NCI-H187 (cell line): ENCODE measurements around the gene DLG2.

Experiments
- DNase-seq, 2 experiments: peaks; one replicate each; lab custom pipeline; 2025; lab: John Stamatoyannopoulos, UW

Gene DLG2

DNA sequence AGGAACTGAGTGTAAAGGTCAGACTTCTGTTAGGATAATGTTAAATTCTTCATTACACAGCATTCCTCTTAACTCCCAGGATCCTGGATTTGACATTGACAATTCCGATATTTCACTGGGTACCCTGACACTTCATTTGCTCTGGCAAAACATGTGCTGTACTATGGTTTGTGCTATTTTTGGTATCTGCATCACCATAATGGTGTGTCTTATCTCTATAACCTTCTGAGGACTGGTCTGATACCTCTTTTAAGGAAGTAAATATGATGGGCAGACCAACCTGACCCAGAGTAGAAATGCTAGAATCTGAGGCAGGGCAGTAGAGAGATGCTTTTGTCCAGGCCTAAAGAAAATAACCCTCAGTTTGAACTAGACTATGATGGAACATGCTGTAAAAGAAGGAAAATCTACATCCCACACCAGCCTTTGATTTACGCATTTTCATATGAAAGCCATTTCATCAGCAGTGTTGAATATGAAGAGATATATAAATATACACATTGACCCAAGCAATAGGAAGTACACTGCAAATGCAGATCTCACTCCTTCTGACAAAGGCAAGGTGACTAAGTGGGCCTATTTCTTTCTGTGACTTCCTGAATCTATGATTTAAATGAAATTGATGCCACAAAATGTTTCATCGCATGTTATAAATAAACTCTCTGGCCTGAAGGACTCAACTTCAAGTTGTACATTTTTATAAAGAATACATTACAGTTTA, 966.7 kb downstream of the DLG2 start:
- DNase-seq = no peak

GRCh38 chr11:84655712-84656111, 971.4 kb downstream of the DLG2 start:
- DNase-seq = no peak

DNA sequence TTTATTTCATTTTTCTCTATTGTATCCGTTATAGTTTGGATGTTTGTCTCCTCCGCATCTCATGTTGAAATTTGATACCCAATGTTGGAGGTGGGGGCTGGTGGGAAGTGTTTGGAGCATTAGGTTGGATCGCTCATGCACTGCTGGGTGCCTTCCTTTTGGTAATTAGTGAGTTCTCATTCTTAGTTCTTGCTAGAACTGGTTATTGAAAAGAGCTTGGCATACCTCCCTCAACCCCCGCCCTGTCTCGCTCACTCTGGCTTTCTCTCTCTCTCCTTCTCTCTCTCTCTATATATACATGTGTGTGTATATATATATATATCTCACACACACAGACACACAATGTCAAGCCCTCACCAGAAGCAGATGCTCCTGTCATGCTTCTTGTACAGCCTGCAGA, 978.7 kb downstream of the DLG2 start:
- no peak for DNase-seq

DNA sequence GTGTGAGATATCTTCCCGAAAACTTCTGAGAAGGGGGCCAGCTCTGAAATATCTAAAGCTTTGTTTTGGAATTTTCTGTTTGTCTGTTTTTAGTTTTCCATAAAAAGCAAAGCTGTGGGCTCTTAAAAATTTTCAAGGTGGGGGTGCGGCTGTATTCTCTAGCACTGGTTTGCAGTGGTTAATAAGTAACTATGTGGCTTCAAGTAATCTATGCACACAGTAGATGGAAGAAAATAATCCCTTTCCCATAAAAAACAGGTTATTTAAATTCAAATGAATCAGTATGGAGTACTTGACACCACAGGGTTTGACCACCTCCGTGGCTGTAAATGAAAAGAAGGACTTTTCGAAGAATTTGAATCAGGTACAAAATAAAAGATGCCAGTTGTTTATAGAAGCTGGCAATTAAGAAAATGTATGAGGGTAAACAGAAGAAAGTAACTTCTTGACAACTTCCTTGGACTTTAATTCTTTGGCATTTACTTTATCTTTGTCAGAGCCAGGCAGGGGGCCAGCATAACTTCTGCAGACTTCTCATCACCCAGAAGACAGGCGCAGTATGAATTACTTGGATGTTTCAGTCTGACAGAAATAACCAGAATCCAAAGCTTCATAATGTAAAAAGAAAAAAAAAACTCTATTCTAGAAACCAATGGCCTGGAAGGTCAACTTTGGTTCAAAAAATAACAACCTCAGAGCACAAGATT, 981.0 kb downstream of the DLG2 start:
- DNase-seq = no peak

DNA sequence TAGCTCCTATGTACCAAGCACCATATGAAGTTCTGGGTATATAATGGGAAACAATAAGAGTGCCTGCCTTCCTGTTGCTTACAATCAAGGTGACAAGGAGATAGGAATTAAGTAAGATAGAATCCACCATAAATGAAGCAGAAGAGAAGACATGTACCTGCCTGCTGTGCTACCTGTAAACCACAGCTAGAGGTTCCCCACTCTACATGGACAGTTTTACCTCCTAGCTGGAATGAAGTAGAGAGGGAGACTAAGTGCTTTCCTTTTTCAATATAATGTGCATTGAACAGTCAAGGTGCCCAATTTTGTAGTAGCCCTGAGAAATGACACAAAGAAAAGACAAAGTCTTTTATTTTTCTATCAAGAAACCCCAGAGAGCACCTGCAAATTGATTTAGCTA, 984.6 kb downstream of the DLG2 start:
- no peak for DNase-seq

DNA sequence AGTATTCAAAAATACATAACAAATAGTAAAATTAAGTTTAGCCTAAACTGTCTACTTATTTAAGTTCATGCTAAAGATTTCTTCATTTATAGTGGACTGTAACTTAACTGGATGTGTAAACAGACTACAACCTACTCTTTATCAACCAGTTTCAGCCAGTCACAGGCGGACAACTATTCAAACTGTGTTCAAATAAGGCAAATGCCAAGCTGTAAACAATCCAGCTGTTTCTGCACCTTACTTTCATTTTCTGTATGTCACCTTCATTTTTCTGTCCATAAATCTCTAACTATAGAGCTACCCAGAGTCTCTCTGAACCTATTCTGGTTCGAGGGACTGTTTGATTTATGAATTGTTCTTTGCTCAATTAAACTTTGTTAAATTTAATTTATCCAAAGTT, 992.8 kb downstream of the DLG2 start:
- no peak for DNase-seq

GRCh38 chr11:84628871-84629620, 998.1 kb downstream of the DLG2 start:
- DNase-seq = no peak

DNA sequence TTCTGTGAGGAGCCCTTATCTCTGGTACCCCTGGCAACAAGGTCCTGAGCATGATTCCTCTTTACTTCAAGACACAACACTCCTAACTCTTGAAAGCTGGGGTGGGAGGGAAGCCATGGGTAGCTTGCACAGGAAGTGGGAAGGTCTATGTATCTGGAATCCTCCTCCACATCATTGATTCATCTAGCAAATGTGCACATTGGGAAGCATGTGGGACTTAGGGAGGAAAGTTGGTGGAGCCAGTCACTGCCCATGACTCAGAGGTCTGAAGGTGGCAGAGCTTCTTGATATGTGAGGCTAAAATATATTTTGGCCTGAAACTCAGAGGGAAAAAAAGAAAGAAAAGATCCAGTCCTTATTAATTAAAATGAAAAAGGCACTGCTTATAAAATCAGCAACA, 1000.9 kb downstream of the DLG2 start:
- DNase-seq = no peak

DNA sequence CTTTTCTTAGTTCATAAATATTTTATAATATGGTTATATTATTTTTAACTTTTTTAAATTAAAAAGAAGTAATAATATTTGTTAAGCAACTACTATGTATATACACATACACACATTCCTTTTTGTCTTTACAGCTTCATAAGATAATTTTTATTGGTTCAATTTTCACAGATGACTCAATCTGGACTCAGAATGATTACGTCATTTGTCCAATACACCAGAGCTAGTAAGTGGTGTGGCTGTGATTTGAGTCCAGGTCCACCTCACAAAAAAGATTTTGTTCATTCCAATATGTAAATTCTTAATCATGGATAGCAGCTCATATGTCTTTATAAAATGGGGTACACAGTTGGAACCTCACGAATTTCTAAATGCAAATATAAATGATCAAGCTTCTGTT, 1014.5 kb downstream of the DLG2 start:
- DNase-seq = no peak

DNA sequence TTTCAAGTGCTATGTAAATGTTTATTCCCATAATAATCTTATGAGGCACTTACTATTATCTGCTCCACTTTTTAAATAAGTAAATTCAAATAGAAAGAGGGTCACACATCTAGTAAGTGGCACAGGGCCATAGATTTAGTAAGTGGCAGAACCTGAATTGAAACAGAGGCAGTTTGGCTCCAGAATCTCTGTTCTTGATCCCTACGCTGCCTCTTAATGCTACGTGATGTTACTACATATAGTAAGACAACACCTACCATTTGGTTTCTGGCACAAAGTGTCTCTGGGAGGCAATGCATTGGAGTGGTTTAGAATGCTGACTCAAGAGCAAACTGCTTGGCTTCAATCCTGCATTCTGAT, 1018.3 kb downstream of the DLG2 start:
- DNase-seq = no peak

- DNase-seq = no peak
These were observed 1018.9 kb downstream of the DLG2 start for GRCh38 chr11:84607975-84608836.

GRCh38 chr11:84594602-84595001, 1032.5 kb downstream of the DLG2 start:
- DNase-seq = no peak

- no peak for DNase-seq
These were observed 1037.0 kb downstream of the DLG2 start for GRCh38 chr11:84590106-84590505.

GRCh38 chr11:84588131-84588829, 1038.9 kb downstream of the DLG2 start:
- no peak for DNase-seq

- DNase-seq = no peak
These were observed 1044.0 kb downstream of the DLG2 start for GRCh38 chr11:84583106-84583505.

GRCh38 chr11:84581083-84581482, 1046.1 kb downstream of the DLG2 start:
- DNase-seq = no peak

- no peak for DNase-seq
These were observed 1046.7 kb downstream of the DLG2 start for GRCh38 chr11:84580428-84580827.

DNA sequence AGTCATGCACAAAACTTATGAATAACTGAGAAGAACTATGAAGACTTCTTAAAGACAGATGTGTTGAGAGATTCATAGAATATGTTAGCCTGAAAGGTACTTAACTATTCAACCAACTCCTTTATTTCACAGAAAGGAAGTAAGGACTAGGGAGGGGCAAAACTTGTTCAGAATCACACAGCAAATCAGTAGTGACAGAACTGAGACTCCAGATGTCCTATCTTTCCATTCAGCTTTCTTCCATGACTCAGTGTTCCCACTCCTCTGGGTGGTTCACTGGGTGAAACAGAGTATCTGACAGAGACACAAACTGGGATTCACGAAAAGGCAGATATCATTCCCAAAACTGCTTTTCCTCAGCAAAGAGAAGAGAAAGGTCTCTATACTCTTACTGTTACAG, 1053.3 kb downstream of the DLG2 start:
- DNase-seq = no peak

DNA sequence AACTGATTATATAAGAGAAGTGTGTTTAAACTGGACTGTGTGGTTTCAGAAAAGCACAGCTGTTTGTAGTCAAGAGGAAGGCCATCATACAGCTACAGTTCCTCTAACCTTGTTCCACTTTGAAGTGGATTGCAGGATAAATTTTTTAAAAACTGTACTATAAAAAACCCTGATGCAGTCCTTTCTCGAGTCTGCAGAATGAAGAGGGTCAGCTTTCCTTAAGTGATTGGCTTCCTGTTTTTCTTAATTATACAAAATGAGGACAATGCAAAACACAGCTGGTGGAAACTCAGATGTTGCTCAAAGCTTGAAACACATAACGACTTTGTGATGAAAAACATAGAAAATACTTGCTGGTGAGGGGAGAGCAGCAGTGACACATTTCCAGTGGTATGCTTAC, 1060.5 kb downstream of the DLG2 start:
- no peak for DNase-seq

GRCh38 chr11:84564867-84565184, 1062.3 kb downstream of the DLG2 start:
- no peak for DNase-seq

GRCh38 chr11:84564180-84564866, 1062.8 kb downstream of the DLG2 start:
- no peak for DNase-seq
